GM18502 (cell line): ENCODE measurements around the gene LRBA.
A peak's percentile ranks its signal among the peaks of the same experiment; 100 is the strongest.
"Not testable (repeated sequence)": the region's sequence is repeated elsewhere in the genome, so short reads cannot be mapped to it uniquely, and the experiment has no call there.

Experiments used
- ATAC-seq: cut with Tn5 transposase; IDR thresholded peaks from one replicate; pipeline ENCODE4 v1.9.1; 2021; ENCODE audit warnings: mild to moderate bottlenecking; ENCODE audit not compliant: unreplicated experiment, poor library complexity

Gene LRBA

DNA sequence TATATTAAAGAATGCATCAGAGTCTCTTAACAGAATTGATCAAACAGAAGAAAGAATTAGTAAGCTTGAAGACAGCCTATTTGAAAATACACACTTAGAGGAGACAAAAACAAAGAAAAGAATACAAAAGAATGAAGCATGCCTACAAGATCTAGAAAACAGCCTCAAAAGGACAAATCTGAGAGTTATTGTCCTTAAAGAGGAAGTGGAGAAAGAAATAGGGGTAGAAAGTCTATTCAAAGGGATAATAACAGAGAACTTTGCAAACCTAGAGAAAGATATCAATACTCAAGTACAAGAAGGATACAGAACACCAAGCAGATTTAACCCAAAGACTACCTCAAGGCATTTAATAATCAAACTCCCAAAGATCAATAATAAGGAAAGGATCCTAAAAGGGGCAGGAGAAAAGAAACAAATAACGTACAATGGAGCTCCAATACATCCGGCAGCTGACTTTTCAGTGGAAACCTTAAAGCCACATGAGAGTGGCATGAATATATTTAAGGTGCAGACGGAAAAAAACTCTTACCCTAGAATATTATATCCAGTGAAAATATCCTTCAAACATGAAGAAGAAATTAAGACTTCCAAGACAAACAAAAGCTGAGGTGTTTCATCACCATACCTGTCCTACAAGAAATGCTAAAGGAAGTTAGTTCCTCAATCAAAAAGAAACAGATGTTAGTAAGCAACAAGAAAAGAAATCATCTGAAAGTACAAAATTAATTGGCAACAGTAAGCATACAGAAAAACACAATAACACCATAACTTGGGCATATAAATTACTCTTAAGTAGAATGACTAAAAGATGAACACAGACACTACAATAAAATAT, 36.1 kb downstream of the LRBA start:
- ATAC-seq: no peak

- ATAC-seq: no peak
These were observed 38.5 kb downstream of the LRBA start for GRCh38 chr4:150976478-150977118.

GRCh38 chr4:150974750-150975149, 40.3 kb downstream of the LRBA start:
- no peak for ATAC-seq

GRCh38 chr4:150974252-150974640, 40.8 kb downstream of the LRBA start:
- no peak for ATAC-seq

- no peak for ATAC-seq
These were observed 41.3 kb downstream of the LRBA start for GRCh38 chr4:150973626-150974251.

DNA sequence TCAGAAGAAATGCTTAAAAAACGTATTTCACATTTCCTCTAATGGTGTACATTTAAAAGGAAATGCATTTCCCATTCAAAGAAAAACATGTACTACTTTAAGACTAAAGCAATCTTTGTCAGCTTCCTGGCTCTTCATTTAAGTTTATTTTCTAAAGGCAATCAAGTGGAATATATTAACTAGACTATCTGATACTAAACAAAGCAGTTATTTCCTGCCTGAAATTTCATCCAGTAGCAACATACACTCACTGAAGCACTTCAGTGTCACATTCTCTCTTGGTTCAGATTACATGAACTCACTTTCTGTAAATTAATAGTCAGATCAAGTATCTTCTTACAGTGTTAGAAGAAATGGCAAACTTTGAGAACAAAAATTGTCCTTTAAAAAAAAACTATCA, 42.5 kb downstream of the LRBA start:
- no peak for ATAC-seq

DNA sequence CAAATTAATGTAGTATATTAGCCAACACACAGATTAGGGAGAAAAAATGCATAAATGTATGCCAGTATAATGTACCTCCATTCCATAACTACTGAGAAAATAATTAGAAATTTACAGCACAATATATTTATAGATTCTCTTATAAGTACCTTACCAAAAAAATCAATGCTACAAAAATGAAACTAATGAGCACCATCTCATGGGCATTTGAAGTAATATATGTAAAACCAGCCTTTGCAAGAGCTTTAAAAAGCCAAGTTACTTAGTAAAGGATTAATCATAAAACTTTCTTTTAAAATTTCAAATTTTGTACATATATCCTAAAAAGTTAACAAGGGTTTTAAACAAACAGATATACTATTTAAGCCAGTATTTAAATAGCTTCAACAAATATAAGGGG, 43.2 kb downstream of the LRBA start:
- no peak for ATAC-seq

GRCh38 chr4:150970685-150971151, 44.4 kb downstream of the LRBA start:
- peak; percentile 81 for ATAC-seq

DNA sequence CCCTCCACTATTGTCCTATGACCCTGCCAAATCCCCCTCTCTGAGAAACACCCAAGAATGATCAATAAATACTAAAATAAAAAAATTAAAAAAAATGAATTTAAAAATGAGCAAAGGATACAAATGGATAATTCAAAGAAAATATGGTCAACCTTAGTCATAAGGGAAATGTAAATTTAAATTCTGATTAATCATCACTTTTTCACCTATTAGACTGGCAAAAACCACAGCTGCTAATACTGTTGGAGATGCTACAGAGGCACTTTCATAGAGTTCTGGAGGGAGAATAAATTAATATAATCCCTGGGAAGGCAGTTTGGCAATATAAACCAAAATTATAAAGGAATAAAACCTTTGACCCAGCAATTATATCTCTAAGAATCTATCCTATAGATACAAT, 50.3 kb downstream of the LRBA start:
- no peak for ATAC-seq

DNA sequence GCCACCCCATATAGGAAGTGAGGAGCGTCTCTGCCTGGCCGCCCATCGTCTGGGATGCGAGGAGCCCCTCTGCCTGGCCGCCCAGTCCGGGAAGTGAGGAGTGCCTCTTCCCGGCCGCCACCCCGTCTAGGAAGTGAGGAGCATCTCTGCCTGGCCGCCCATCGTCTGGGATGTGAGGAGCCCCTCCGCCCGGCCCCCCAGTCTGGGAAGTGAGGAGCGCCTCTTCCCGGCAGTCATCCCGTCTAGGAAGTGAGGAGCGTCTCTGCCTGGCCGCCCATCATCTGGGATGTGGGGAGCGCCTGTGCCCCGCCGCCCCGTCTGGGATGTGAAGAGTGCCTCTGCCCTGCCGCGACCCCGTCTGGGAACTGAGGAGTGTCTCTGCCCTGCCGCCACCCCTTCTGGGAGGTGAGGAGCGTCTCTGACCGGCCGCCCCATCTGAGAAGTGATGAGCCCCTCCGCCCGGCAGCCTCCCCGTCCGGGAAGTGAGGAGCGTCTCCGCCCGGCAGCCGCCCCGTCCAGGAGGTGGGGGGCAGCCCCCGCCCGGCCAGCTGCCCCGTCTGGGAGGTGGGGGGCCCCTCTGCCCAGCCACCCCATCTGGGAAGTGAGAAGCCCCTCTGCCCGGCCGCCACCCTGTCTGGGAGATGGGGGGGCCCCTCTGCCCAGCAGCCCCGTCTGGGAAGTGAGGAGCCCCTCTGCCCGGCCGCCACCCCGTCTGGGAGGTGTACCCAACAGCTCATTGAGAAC, 51.3 kb downstream of the LRBA start:
- ATAC-seq: not testable (repeated sequence)

DNA sequence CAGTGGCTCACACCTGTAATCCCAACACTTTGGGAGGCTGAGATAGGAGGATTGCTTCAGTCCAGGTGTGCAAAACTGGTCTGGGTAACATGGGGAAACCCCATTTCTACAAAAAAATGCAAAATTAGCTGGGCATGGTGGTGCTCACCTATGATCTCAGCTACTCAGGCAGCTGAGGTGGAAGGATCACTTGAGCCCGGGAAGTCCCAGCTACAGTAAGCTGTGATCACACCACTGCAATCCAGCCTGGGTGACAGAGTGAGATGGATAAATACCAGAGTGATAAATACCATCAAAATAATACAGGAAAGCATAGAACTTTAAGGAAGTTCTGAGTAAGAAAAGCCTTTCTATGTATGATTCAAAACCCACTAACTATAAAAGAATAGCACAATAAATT, 52.8 kb downstream of the LRBA start:
- peak; percentile 58 for ATAC-seq

DNA sequence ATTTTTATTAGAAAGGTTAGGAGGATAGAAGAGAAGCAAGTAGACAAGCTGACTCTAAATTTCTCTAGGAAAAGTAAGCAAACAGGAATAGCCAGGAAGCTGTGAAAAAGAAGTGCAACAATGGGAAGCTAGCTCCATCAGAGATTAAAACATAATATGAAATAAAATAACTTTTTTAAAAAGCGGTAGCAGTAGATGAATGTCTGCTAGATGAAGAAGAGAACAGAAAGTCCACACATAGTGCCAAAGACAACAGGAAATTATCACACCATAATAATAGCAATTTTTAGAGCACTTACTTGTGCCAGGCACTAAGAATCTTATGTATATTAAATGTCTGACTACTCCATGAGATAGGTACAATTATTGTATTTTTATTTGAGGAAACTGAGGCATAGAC, 53.5 kb downstream of the LRBA start:
- no peak for ATAC-seq

GRCh38 chr4:150960818-150961217, 54.3 kb downstream of the LRBA start:
- peak; percentile 57 for ATAC-seq

DNA sequence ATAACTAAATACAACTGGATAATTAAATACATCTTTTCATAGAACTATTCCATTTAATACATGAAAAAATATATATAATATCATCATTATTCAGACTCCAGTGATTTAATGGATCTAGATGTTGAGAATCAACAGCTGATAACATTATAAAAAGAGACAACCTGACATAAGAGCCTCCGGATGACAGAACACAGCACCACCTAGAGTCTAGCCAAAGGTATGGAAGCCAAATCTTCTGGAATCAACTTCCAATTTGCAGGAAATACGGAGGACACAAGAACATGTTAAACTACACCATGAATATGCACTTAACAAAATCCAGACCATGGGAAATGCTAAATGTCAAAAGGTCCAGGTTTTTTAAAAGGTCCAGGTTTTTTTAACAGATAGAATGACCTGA, 55.0 kb downstream of the LRBA start:
- no peak for ATAC-seq

GRCh38 chr4:150957981-150958380, 57.1 kb downstream of the LRBA start:
- ATAC-seq: not testable (repeated sequence)

- ATAC-seq: not testable (repeated sequence)
These were observed 58.0 kb downstream of the LRBA start for GRCh38 chr4:150957095-150957494.

DNA sequence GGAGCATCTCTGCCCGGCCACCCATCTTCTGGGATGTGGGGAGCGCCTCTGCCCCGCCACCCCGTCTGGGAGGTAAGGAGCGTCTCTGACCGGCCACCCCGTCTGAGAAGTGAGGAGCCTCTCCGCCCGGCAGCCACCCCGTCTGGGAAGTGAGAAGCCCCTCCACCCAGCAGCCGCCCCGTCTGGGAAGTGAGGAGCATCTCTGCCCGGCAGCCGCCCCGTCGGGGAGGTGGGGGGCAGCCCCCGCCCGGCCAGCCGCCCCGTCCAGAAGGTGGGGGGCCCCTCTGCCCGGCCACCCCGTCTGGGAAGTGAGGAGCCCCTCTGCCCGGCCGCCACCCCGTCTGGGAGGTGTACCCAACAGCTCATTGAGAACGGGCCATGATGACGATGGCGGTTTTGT, 61.2 kb downstream of the LRBA start:
- ATAC-seq: not testable (repeated sequence)

- ATAC-seq: no peak
These were observed 62.8 kb downstream of the LRBA start for GRCh38 chr4:150952167-150952845.

- ATAC-seq: peak; percentile 87
These were observed 64.3 kb downstream of the LRBA start for GRCh38 chr4:150950657-150951288.

- ATAC-seq: no peak
These were observed 65.1 kb downstream of the LRBA start for GRCh38 chr4:150949943-150950342.
